GM23248 (cell line): Measurements from ENCODE around the gene WIPI1.

Experiments used
- EZH2 ChIP-seq: fragments of 200-600 bp; sonication (generic); IDR thresholded peaks from 2 replicates; pipeline ENCODE4 v1.6.1; 2018; ENCODE audit warnings: antibody characterized with exemption, mild to moderate bottlenecking; ENCODE audit not compliant: insufficient read depth, poor library complexity, severe bottlenecking
- EZH2phosphoT487 ChIP-seq: fragments of 200-600 bp; sonication (generic); IDR thresholded peaks from 2 replicates; pipeline ENCODE4 v1.6.1; 2018; ENCODE audit warnings: antibody characterized with exemption, moderate library complexity, mild to moderate bottlenecking, low read depth; ENCODE audit not compliant: insufficient read depth

DNA sequence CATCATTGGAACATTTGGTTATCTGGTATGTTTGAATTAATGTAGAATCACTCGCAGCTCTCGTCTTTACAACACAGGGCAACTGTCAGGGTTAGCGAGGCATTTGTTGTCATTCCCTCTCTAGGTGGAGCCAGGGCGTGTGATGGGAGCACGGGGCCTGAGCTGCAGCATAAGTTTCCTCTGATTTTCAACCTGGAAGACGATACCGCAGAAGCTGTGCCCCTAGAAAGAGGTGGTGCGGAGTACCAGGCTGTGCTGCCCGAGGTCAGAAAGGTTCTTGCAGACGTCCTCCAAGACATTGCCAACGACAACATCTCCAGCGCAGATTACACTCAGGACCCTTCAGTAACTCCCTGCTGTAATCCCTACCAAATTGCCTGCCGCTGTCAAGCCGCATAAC is 37.2 kb downstream of the WIPI1 start:
- TF ChIP-seq EZH2phosphoT487 (no peak), EZH2 (no peak)
